GM23248 (cell line): ENCODE data around the gene DENND2C. TPM values are rescaled to one million over a fixed set of nuclear protein-coding genes. Genes with fewer than 3 reads are reported as not detected.

Experiments
- DNase-seq: peaks from one replicate; pipeline ENCODE4 v3.0.0-alpha.2; 2015
- H2AFZ ChIP-seq: fragments of 200-600 bp; sonication (generic); 2 replicates; pipeline ENCODE4 v1.6.1; 2016; ENCODE audit warnings: antibody characterized with exemption
- H3F3A ChIP-seq: fragments of 200-600 bp; sonication (generic); 2 replicates; pipeline ENCODE4 v1.6.1; 2016; ENCODE audit warnings: mild to moderate bottlenecking, antibody characterized with exemption, mixed run types; ENCODE audit not compliant: insufficient read depth
- H3K27ac ChIP-seq: fragments of 200-600 bp; sonication (generic); 2 replicates; pipeline ENCODE4 v1.5.1; 2016; ENCODE audit warnings: mild to moderate bottlenecking
- H3K27me3 ChIP-seq: fragments of 200-600 bp; sonication (generic); replicated peaks from 2 replicates; pipeline ENCODE4 v1.6.1; 2016; ENCODE audit warnings: mild to moderate bottlenecking; ENCODE audit not compliant: insufficient read depth
- H3K36me3 ChIP-seq: fragments of 200-600 bp; sonication (generic); 2 replicates; pipeline ENCODE4 v1.6.1; 2016; ENCODE audit warnings: low read depth, mild to moderate bottlenecking
- H3K4me1 ChIP-seq: fragments of 200-600 bp; sonication (generic); 2 replicates; pipeline ENCODE4 v1.6.1; 2016; ENCODE audit warnings: mild to moderate bottlenecking; ENCODE audit not compliant: insufficient read depth
- H3K4me2 ChIP-seq: fragments of 200-600 bp; sonication (generic); one replicate; pipeline ENCODE4 v1.6.1; 2016; ENCODE audit warnings: mild to moderate bottlenecking; ENCODE audit not compliant: unreplicated experiment
- H3K4me3 ChIP-seq: fragments of 200-600 bp; sonication (generic); 2 replicates; pipeline ENCODE4 v1.5.1; 2016; ENCODE audit warnings: mild to moderate bottlenecking
- H3K79me2 ChIP-seq: fragments of 200-600 bp; sonication (generic); 2 replicates; pipeline ENCODE4 v1.6.1; 2016; ENCODE audit warnings: mild to moderate bottlenecking; ENCODE audit not compliant: insufficient read depth
- H3K9ac ChIP-seq: fragments of 200-600 bp; sonication (generic); 2 replicates; pipeline ENCODE4 v1.6.1; 2016; ENCODE audit warnings: mild to moderate bottlenecking
- H3K9me2 ChIP-seq: fragments of 200-600 bp; sonication (generic); 2 replicates; pipeline ENCODE4 v1.6.1; 2016; ENCODE audit warnings: mixed run types, mild to moderate bottlenecking, moderate library complexity; ENCODE audit not compliant: insufficient read depth
- H3K9me3 ChIP-seq: fragments of 200-600 bp; sonication (generic); one replicate; pipeline ENCODE4 v1.6.1; 2017; ENCODE audit warnings: low read depth
- H4K20me1 ChIP-seq: fragments of 200-600 bp; sonication (generic); 2 replicates; pipeline ENCODE4 v1.6.0; 2016; ENCODE audit not compliant: insufficient read depth
- EZH2 ChIP-seq: fragments of 200-600 bp; sonication (generic); IDR thresholded peaks from 2 replicates; pipeline ENCODE4 v1.6.1; 2018; ENCODE audit warnings: antibody characterized with exemption, mild to moderate bottlenecking; ENCODE audit not compliant: insufficient read depth, poor library complexity, severe bottlenecking
- EZH2phosphoT487 ChIP-seq: fragments of 200-600 bp; sonication (generic); IDR thresholded peaks from 2 replicates; pipeline ENCODE4 v1.6.1; 2018; ENCODE audit warnings: antibody characterized with exemption, moderate library complexity, mild to moderate bottlenecking, low read depth; ENCODE audit not compliant: insufficient read depth
- WGBS, 2 experiments: methylation state at CpG; one replicate each; pipeline ENCODE4 v1.1.6; 2015 to 2017; ENCODE audit warnings: low lambda C conversion rate in 2 of 2, low coverage in 1 of 2; ENCODE audit errors: missing lambda C conversion rate in 2 of 2; 5-methylcytosine and 5-hydroxymethylcytosine counted together
- in situ Hi-C: fragments of 300-500 bp; cut with MboI; formaldehyde crosslinking; loops from 2 replicates; pipeline ENCODE4 v1.15.0; 2020
- polyA plus RNA-seq: library from polyadenylated mRNA; unstranded; fragments of >200 nt; fragmentation: Nextera tagmentation; extraction: Ambion mirVana; gene quantifications from 2 replicates; pipeline ENCODE4 v1.2.1, GENCODE V29; 2016
- total RNA-seq: library from RNA; depleted of rRNA; stranded (reverse); fragments of >200 nt; shearing (Covaris generic); gene quantifications from 2 replicates; pipeline ENCODE4 v1.2.3, GENCODE V29; 2014

Gene DENND2C
- total and polyA plus RNA-seq, 2 experiments from 2014 or later, result 2.8 to 5.9 TPM

GRCh38 chr1:114694540-114695310 lies 24.9 kb upstream of the DENND2C start:
- Histone ChIP-seq H3K27ac (no peak overlapping the region), H3K9me3 (no peaks in the 10 kb centered on the region), H4K20me1 (no peaks in the 10 kb centered on the region), H3K4me1 (peaks cover 12% of the 10 kb centered on the region), H3K36me3 (no peaks in the 10 kb centered on the region), H3F3A (no peaks in the 10 kb centered on the region), H3K27me3 (no peaks in the 10 kb centered on the region), H3K9me2 (no peaks in the 10 kb centered on the region), H3K4me3 (no peak overlapping the region), H3K4me2 (no peak overlapping the region), H3K79me2 (no peaks in the 10 kb centered on the region), H2AFZ (no peak overlapping the region), H3K9ac (no peak overlapping the region)
- no peak for TF ChIP-seq EZH2
- no peak for TF ChIP-seq EZH2phosphoT487
- no peak for DNase-seq
- in situ Hi-C loops, result no loop called here
- WGBS, 2 experiments, result 68 to 72% methylated on average over 9 of the region's 9 CpGs

GRCh38 chr1:114692947-114693346 lies 23.1 kb upstream of the DENND2C start:
- Histone ChIP-seq H3K9me3 (no peaks in the 10 kb centered on the region), H3K4me1 (peaks cover 11% of the 10 kb centered on the region), H3K27me3 (peaks cover 11% of the 10 kb centered on the region), H3K9me2 (no peaks in the 10 kb centered on the region), H4K20me1 (no peaks in the 10 kb centered on the region), H3K36me3 (no peaks in the 10 kb centered on the region), H3K4me3 (no peak overlapping the region), H3K9ac (no peak overlapping the region), H2AFZ (no peak overlapping the region), H3F3A (no peaks in the 10 kb centered on the region), H3K27ac (no peak overlapping the region), H3K79me2 (no peaks in the 10 kb centered on the region), H3K4me2 (no peak overlapping the region)
- DNase-seq, result no peak
- TF ChIP-seq EZH2, result no peak
- TF ChIP-seq EZH2phosphoT487, result no peak
- in situ Hi-C loops, result no loop called here
- WGBS, 2 experiments, result 70 to 73% methylated on average over 3 of the region's 3 CpGs

GRCh38 chr1:114691061-114691460 lies 21.2 kb upstream of the DENND2C start:
- WGBS, 2 experiments, result 53 to 61% methylated on average over 2 of the region's 2 CpGs
- in situ Hi-C loops, result no loop called here

GRCh38 chr1:114690148-114690547 lies 20.3 kb upstream of the DENND2C start:
- no peaks in the 10 kb centered on the region for H3K9me2 ChIP-seq
- H3K79me2 ChIP-seq, result no peaks in the 10 kb centered on the region
- in situ Hi-C loops, result no loop called here
- no peak overlapping the region for H3K4me2 ChIP-seq
- no peak overlapping the region for H3K4me3 ChIP-seq
- DNase-seq, result no peak
- H3F3A ChIP-seq, result no peaks in the 10 kb centered on the region
- H3K27me3 ChIP-seq, result peaks cover 33% of the 10 kb centered on the region
- H4K20me1 ChIP-seq, result no peaks in the 10 kb centered on the region
- TF ChIP-seq EZH2phosphoT487 (no peak), EZH2 (no peak)
- H3K9ac ChIP-seq, result no peak overlapping the region
- 0 out of 2 replicates have a peak, but pooled peaks cover under 1% of the 10 kb centered on the region for H3K4me1 ChIP-seq
- H3K9me3 ChIP-seq, result no peaks in the 10 kb centered on the region
- no peaks in the 10 kb centered on the region for H3K36me3 ChIP-seq
- H3K27ac ChIP-seq, result no peak overlapping the region
- WGBS, 2 experiments, result 25 to 31% methylated on average over 1 of the region's 1 CpG
- no peak overlapping the region for H2AFZ ChIP-seq

More at GRCh38 chr1:114691061-114691460, 21.2 kb upstream of the DENND2C start:
- H3K4me1 ChIP-seq, result peaks cover 9% of the 10 kb centered on the region
- H3F3A ChIP-seq, result no peaks in the 10 kb centered on the region
- no peak overlapping the region for H3K4me3 ChIP-seq
- no peaks in the 10 kb centered on the region for H3K9me2 ChIP-seq
- TF ChIP-seq EZH2phosphoT487 (no peak), EZH2 (no peak)
- H3K4me2 ChIP-seq, result no peak overlapping the region
- peaks cover 24% of the 10 kb centered on the region for H3K27me3 ChIP-seq
- DNase-seq, result no peak
- no peaks in the 10 kb centered on the region for H3K79me2 ChIP-seq
- no peak overlapping the region for H3K27ac ChIP-seq
- no peaks in the 10 kb centered on the region for H4K20me1 ChIP-seq
- H3K9ac ChIP-seq, result no peak overlapping the region
- H3K36me3 ChIP-seq, result no peaks in the 10 kb centered on the region
- H3K9me3 ChIP-seq, result no peaks in the 10 kb centered on the region
- H2AFZ ChIP-seq, result no peak overlapping the region
